ENCODE results near the gene MEIS2. TPM values are rescaled to one million over a fixed set of nuclear protein-coding genes. Genes with fewer than 3 reads are reported as not detected.

Gene MEIS2
- total and polyA plus RNA-seq, 2 donors (not counting 3 experiments of a cell fraction or from before 2014, with no cell fraction given), result 22.5 to 26.2 TPM

- Histone ChIP-seq H3K27ac (ENCODE audit: insufficient read depth, low read depth, low read length) (no peak overlapping the region), H3K4me1 (ENCODE audit: control insufficient read depth, extremely low read depth, insufficient read depth, low read length) (no peaks in the 10 kb centered on the region), H2AFZ (ENCODE audit: low read depth, low read length) (no peak overlapping the region), H3K9me1 (replicated peaks; ENCODE audit: control insufficient read depth, extremely low read depth, insufficient read depth, low read length) (no peaks in the 10 kb centered on the region), H3K4me2 (ENCODE audit: insufficient read depth, low read length) (no peak overlapping the region), H4K20me1 (replicated peaks; ENCODE audit: control insufficient read depth, extremely low read depth, insufficient read depth, low read length) (no peaks in the 10 kb centered on the region), H3K27me3 (ENCODE audit: control insufficient read depth in 2 of 2, insufficient read depth in 2 of 2, low read length in 2 of 2) (no peaks in the 10 kb centered on the region), H3K9me3 (replicated peaks; ENCODE audit: control insufficient read depth, insufficient read depth, low read length) (no peaks in the 10 kb centered on the region), H3K9ac (replicated peaks; ENCODE audit: extremely low read depth, insufficient read depth, low read length) (no peak overlapping the region), H3K79me2 (ENCODE audit: control insufficient read depth, insufficient read depth, low read length) (no peaks in the 10 kb centered on the region), H3K4me3 (replicated peaks in 1 of 3; ENCODE audit: insufficient read depth in 1 of 3, low read depth in 1 of 3, low read length in 3 of 3) (no peak overlapping the region), H3K36me3 (ENCODE audit: control insufficient read depth in 2 of 2, extremely low read depth in 1 of 2, insufficient read depth in 2 of 2, low read length in 2 of 2) (peaks cover 0 to 2% of the 10 kb centered on the region in 2 experiments)
- ChIA-PET CTCF (interaction anchor here (0.9 to 1.6 kb wide), 3 partner anchors 10 to 1146 kb away, joined by 3 to 5 read pairs (median 5); no protein-coding TSS in a partner anchor), POLR2A (interaction anchor here (0.5 kb wide), 1 partner anchor 1863 kb away, joined by 3 read pairs; no protein-coding TSS in a partner anchor)
- TF ChIP-seq EZH2 (IDR thresholded peaks at IDR 0.05; ENCODE audit: borderline replicate concordance, low read depth, low read length, severe bottlenecking) (no peak), JUN (IDR thresholded peaks at IDR 0.05; ENCODE audit: borderline replicate concordance, insufficient read depth, insufficient read length, low read depth) (no peak), MAX (IDR thresholded peaks at IDR 0.05; ENCODE audit: insufficient read depth, insufficient read length) (no peak), FOS (IDR thresholded peaks at IDR 0.05; ENCODE audit: borderline replicate concordance, insufficient read depth, low read length) (no peak), POLR2AphosphoS5 (IDR thresholded peaks at IDR 0.05; ENCODE audit: insufficient read depth, low read depth, low read length) (no peak), POLR2A (IDR thresholded peaks at IDR 0.05; ENCODE audit: low read depth, low read length) (no peak), CTCF (IDR thresholded peaks at IDR 0.05; ENCODE audit: extremely low read depth in 1 of 2, insufficient read depth in 1 of 2, low read depth in 1 of 2, low read length in 2 of 2) (no peak), GATA2 (IDR thresholded peaks at IDR 0.05; ENCODE audit: insufficient read depth, insufficient read length, low read depth, low read length) (no peak), MYC (IDR thresholded peaks at IDR 0.05; ENCODE audit: low read depth, low read length) (no peak)
- DNase-seq (ENCODE audit: low read depth, low spot score) (no peak), FAIRE-seq (no peak)
- BruUV-seq (replicated peaks), result no TSS peak
- intact Hi-C loops (cut with micrococcal nuclease) (no loop called here), dilution Hi-C loops (cut with MboI; ENCODE audit: extremely low pct_ligation_motif_present, low sequenced_read_pairs) (no loop called here)
Observed at GRCh38 chr15:36897834-36898233, 202.5 kb downstream of the MEIS2 start.
